ENCODE measurements around the gene ICAM3.

GRCh38 chr19:10284960-10285278 lies 54.5 kb downstream of the ICAM3 start:
- TF ChIP-seq CTCF (conservative IDR thresholded peaks at IDR 0.05; ENCODE audit: low read length): no peak
- no peak for TF ChIP-seq EZH2phosphoT487 (IDR thresholded peaks at IDR 0.05; ENCODE audit: borderline replicate concordance, low read depth, low read length)

Data from OCI-LY7 (cell line).